Hepatocyte (in vitro differentiated cells): ENCODE data around the gene IFNE. TPM values are rescaled to one million over a fixed set of nuclear protein-coding genes. Genes with fewer than 3 reads are reported as not detected.

ENCODE experiments used
- DNase-seq: peaks from one replicate; pipeline ENCODE4 v3.0.0-alpha.2; 2016; ENCODE audit warnings: low spot score
- H2AFZ ChIP-seq: fragments of 200-600 bp; sonication (generic); 2 replicates; pipeline ENCODE4 v1.6.0; 2016; ENCODE audit warnings: antibody characterized with exemption, mild to moderate bottlenecking
- H3K27ac ChIP-seq: fragments of 200-600 bp; sonication (generic); 2 replicates; pipeline ENCODE4 v1.5.1; 2016; ENCODE audit warnings: mild to moderate bottlenecking
- H3K27me3 ChIP-seq: fragments of 200-600 bp; sonication (generic); 2 replicates; pipeline ENCODE4 v1.6.1; 2016
- H3K36me3 ChIP-seq: fragments of 200-600 bp; sonication (generic); replicated peaks from 2 replicates; pipeline ENCODE4 v1.5.1; 2016; ENCODE audit warnings: low read depth; ENCODE audit not compliant: insufficient read depth
- H3K4me1 ChIP-seq: fragments of 200-600 bp; sonication (generic); 2 replicates; pipeline ENCODE4 v1.5.1; 2016; ENCODE audit warnings: mild to moderate bottlenecking, moderate library complexity; ENCODE audit not compliant: insufficient read depth
- H3K4me2 ChIP-seq: fragments of 200-600 bp; sonication (generic); 2 replicates; pipeline ENCODE4 v1.6.0; 2016
- H3K4me3 ChIP-seq: fragments of 200-600 bp; sonication (generic); 2 replicates; pipeline ENCODE4 v1.5.1; 2016; ENCODE audit warnings: mild to moderate bottlenecking
- H3K79me2 ChIP-seq: fragments of 200-600 bp; sonication (generic); 2 replicates; pipeline ENCODE4 v1.6.0; 2017; ENCODE audit warnings: mild to moderate bottlenecking
- H3K9me2 ChIP-seq: fragments of 200-600 bp; sonication (generic); replicated peaks from 2 replicates; pipeline ENCODE4 v1.6.0; 2017; ENCODE audit warnings: mild to moderate bottlenecking; ENCODE audit not compliant: insufficient read depth
- H3K9me3 ChIP-seq: fragments of 200-600 bp; sonication (generic); 2 replicates; pipeline ENCODE4 v1.5.1; 2016; ENCODE audit warnings: low read depth, mild to moderate bottlenecking
- H4K20me1 ChIP-seq: fragments of 200-600 bp; sonication (generic); 2 replicates; pipeline ENCODE4 v1.6.0; 2016; ENCODE audit warnings: mild to moderate bottlenecking; ENCODE audit not compliant: insufficient read depth, poor library complexity, severe bottlenecking
- CTCF ChIP-seq: fragments of 200-600 bp; sonication (generic); IDR thresholded peaks from 2 replicates; pipeline ENCODE4 v1.5.1; 2016; ENCODE audit warnings: antibody characterized with exemption, mild to moderate bottlenecking; ENCODE audit not compliant: poor library complexity
- EZH2 ChIP-seq: fragments of 200-600 bp; sonication (generic); IDR thresholded peaks from 2 replicates; pipeline ENCODE4 v1.6.1; 2016; ENCODE audit warnings: antibody characterized with exemption, mild to moderate bottlenecking, borderline replicate concordance
- EZH2phosphoT487 ChIP-seq: fragments of 200-600 bp; sonication (generic); IDR thresholded peaks from one replicate; pipeline ENCODE4 v1.6.1; 2018; ENCODE audit warnings: antibody characterized with exemption, mild to moderate bottlenecking, low read depth, moderate library complexity; ENCODE audit not compliant: unreplicated experiment, severe bottlenecking
- WGBS: methylation state at CpG from one replicate; pipeline ENCODE4 v1.1.6; 2016; ENCODE audit warnings: low lambda C conversion rate; ENCODE audit errors: missing lambda C conversion rate; 5-methylcytosine and 5-hydroxymethylcytosine counted together
- polyA plus RNA-seq: library from polyadenylated mRNA; unstranded; fragments of >200 nt; fragmentation: Nextera tagmentation; extraction: Ambion mirVana; gene quantifications from 2 replicates; pipeline ENCODE4 v1.2.1, GENCODE V29; 2016
- total RNA-seq: library from RNA; depleted of rRNA; stranded (reverse); fragments of >200 nt; gene quantifications from 2 replicates; pipeline ENCODE4 v1.2.3, GENCODE V29; 2014

IFNE gene
- total and polyA plus RNA-seq, 2 experiments from 2014 or later, result 0.67 TPM; not detected in 1

GRCh38 chr9:21465859-21466518, 16.1 kb downstream of the IFNE start:
- Histone ChIP-seq H3K27ac (no peak overlapping the region), H3K9me3 (no peaks in the 10 kb centered on the region), H3K79me2 (no peaks in the 10 kb centered on the region), H4K20me1 (no peaks in the 10 kb centered on the region), H2AFZ (no peak overlapping the region), H3K27me3 (no peaks in the 10 kb centered on the region), H3K36me3 (no peaks in the 10 kb centered on the region), H3K4me2 (no peak overlapping the region), H3K9me2 (no peaks in the 10 kb centered on the region), H3K4me3 (no peak overlapping the region), H3K4me1 (no peaks in the 10 kb centered on the region)
- TF ChIP-seq CTCF, result peak; percentile 86
- no peak for TF ChIP-seq EZH2
- DNase-seq, result peak; percentile 76

GRCh38 chr9:21465138-21465537, 17.0 kb downstream of the IFNE start:
- Histone ChIP-seq H3K4me2 (no peak overlapping the region), H2AFZ (no peak overlapping the region), H3K27ac (no peak overlapping the region), H3K9me2 (no peaks in the 10 kb centered on the region), H3K4me3 (no peak overlapping the region), H3K9me3 (no peaks in the 10 kb centered on the region), H4K20me1 (no peaks in the 10 kb centered on the region), H3K79me2 (no peaks in the 10 kb centered on the region), H3K27me3 (no peaks in the 10 kb centered on the region), H3K36me3 (no peaks in the 10 kb centered on the region), H3K4me1 (no peaks in the 10 kb centered on the region)
- 98% methylated on average over 5 of the region's 5 CpGs for WGBS
- DNase-seq, result no peak
- TF ChIP-seq EZH2phosphoT487, result no peak

GRCh38 chr9:21461377-21461776, 20.7 kb downstream of the IFNE start:
- no peaks in the 10 kb centered on the region for H3K79me2 ChIP-seq
- TF ChIP-seq CTCF (no peak), EZH2 (no peak), EZH2phosphoT487 (no peak)
- H3K4me1 ChIP-seq, result no peaks in the 10 kb centered on the region
- no peak overlapping the region for H3K27ac ChIP-seq
- DNase-seq, result no peak
- no peak overlapping the region for H3K4me3 ChIP-seq
- H2AFZ ChIP-seq, result no peak overlapping the region
- H3K9me3 ChIP-seq, result no peaks in the 10 kb centered on the region
- no peaks in the 10 kb centered on the region for H3K36me3 ChIP-seq
- no peaks in the 10 kb centered on the region for H3K9me2 ChIP-seq
- H4K20me1 ChIP-seq, result no peaks in the 10 kb centered on the region
- WGBS, result 85% methylated on average over 1 of the region's 1 CpG
- no peaks in the 10 kb centered on the region for H3K27me3 ChIP-seq
- H3K4me2 ChIP-seq, result no peak overlapping the region

- Histone ChIP-seq H3K36me3 (no peaks in the 10 kb centered on the region), H3K9me3 (no peaks in the 10 kb centered on the region), H3K27ac (no peak overlapping the region), H2AFZ (no peak overlapping the region), H3K4me2 (no peak overlapping the region), H3K4me3 (no peak overlapping the region), H3K9me2 (no peaks in the 10 kb centered on the region), H3K79me2 (no peaks in the 10 kb centered on the region), H3K27me3 (no peaks in the 10 kb centered on the region), H4K20me1 (no peaks in the 10 kb centered on the region), H3K4me1 (no peaks in the 10 kb centered on the region)
- DNase-seq, result peak; percentile 50
- TF ChIP-seq CTCF (peak; percentile 50), EZH2 (no peak), EZH2phosphoT487 (no peak)
Observed at GRCh38 chr9:21455320-21455719, 26.8 kb downstream of the IFNE start.
